Endothelial cell of umbilical vein (primary cell): ENCODE data around the gene DUT.

Experiments
- CTCF ChIP-seq, 2 donors: IDR thresholded peaks; 1 replicate in 1 of 2; 2 replicates in 1 of 2; pipeline ENCODE4 v1.5.1; 2011; ENCODE audit warnings: low read length in 2 of 2, mild to moderate bottlenecking in 2 of 2, moderate library complexity in 2 of 2, control low read depth in 1 of 2, inconsistent platforms in 1 of 2, low read depth in 1 of 2; ENCODE audit not compliant: insufficient read depth in 1 of 2; ENCODE audit errors: extremely low read depth in 1 of 2
- EZH2 ChIP-seq: IDR thresholded peaks from 2 replicates; pipeline ENCODE4 v1.6.1; 2012; ENCODE audit warnings: borderline replicate concordance, low read depth, mild to moderate bottlenecking, moderate library complexity, low read length, inconsistent platforms; ENCODE audit not compliant: severe bottlenecking
- FOS ChIP-seq: IDR thresholded peaks from 2 replicates; pipeline ENCODE4 v1.6.1; 2011; ENCODE audit warnings: mild to moderate bottlenecking, low read length, moderate library complexity, borderline replicate concordance; ENCODE audit not compliant: insufficient read depth
- JUN ChIP-seq: IDR thresholded peaks from 2 replicates; pipeline ENCODE4 v1.6.1; 2011; ENCODE audit warnings: borderline replicate concordance, low read depth; ENCODE audit not compliant: insufficient read length, insufficient read depth
- POLR2A ChIP-seq: IDR thresholded peaks from 2 replicates; pipeline ENCODE4 v1.6.1; 2012; ENCODE audit warnings: low read depth, mild to moderate bottlenecking, control low read depth, low read length
- POLR2AphosphoS5 ChIP-seq: IDR thresholded peaks from 2 replicates; pipeline ENCODE4 v1.6.1; 2012; ENCODE audit warnings: low read depth, mild to moderate bottlenecking, control low read depth, low read length, moderate library complexity; ENCODE audit not compliant: insufficient read depth

DNA sequence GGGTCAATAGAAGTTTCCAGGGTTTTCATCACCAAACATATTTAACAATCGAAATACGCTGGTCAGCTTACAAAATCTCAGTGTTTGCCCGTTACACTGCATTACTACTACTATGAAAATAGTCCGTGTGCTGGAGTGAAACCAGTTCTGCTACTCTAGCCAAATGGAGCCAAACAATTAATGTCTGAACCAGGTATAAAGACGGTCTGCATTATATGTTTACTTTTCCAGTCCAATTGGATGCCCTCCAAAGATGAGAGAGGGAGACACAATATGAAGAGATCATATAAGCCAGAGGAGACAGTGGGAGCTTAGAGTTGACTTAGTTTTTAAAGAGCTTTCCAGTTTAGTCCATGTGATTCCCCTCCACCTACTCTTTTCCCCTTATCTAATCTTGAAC, 6.3 kb upstream of the DUT start:
- TF ChIP-seq CTCF (IDR thresholded peaks at IDR 0.05; ENCODE audit: extremely low read depth in 1 of 2, insufficient read depth in 1 of 2, low read depth in 1 of 2, low read length in 2 of 2) (no peak), POLR2AphosphoS5 (no peak), EZH2 (no peak), JUN (no peak), POLR2A (no peak), FOS (no peak)
